ENCODE results near the gene PSMG2.

The PSMG2 gene

GRCh38 chr18:12744103-12744502 lies 41.3 kb downstream of the PSMG2 start:
- peak; percentile 95 for ATAC-seq
- TF ChIP-seq ZFP30 (CRISPR knock-in tag; IDR thresholded peaks at IDR 0.05) (no peak), ARNTL (CRISPR knock-in tag; IDR thresholded peaks at IDR 0.05; ENCODE audit: borderline replicate concordance, low read depth) (no peak), SNAI2 (CRISPR knock-in tag; IDR thresholded peaks at IDR 0.05) (no peak)

GRCh38 chr18:12745095-12745795 lies 42.4 kb downstream of the PSMG2 start:
- TF ChIP-seq TOX (CRISPR knock-in tag; IDR thresholded peaks at IDR 0.05; ENCODE audit: borderline replicate concordance) (no peak), ESRRG (CRISPR knock-in tag; IDR thresholded peaks at IDR 0.05) (no peak), ARNTL (CRISPR knock-in tag; IDR thresholded peaks at IDR 0.05; ENCODE audit: borderline replicate concordance, low read depth) (no peak), ZC3H10 (CRISPR knock-in tag; IDR thresholded peaks at IDR 0.05) (no peak), ZNF8 (CRISPR knock-in tag; IDR thresholded peaks at IDR 0.05) (no peak), ZFP30 (CRISPR knock-in tag; IDR thresholded peaks at IDR 0.05) (no peak), ZNF70 (CRISPR knock-in tag; IDR thresholded peaks at IDR 0.05) (no peak), PATZ1 (CRISPR knock-in tag; IDR thresholded peaks at IDR 0.05; ENCODE audit: borderline replicate concordance) (no peak), CSRNP3 (CRISPR knock-in tag; IDR thresholded peaks at IDR 0.05) (no peak), ZFP3 (CRISPR knock-in tag; IDR thresholded peaks at IDR 0.05) (no peak), TCF4 (CRISPR knock-in tag; IDR thresholded peaks at IDR 0.05; ENCODE audit: borderline replicate concordance) (no peak)

GRCh38 chr18:12747530-12748315 lies 44.9 kb downstream of the PSMG2 start:
- no peak for TF ChIP-seq ZNF8 (CRISPR knock-in tag; IDR thresholded peaks at IDR 0.05)
- TF ChIP-seq ISL1 (CRISPR knock-in tag; IDR thresholded peaks at IDR 0.05) = no peak
- no peak for TF ChIP-seq TCF4 (CRISPR knock-in tag; IDR thresholded peaks at IDR 0.05; ENCODE audit: borderline replicate concordance)
- no peak for TF ChIP-seq ZC3H10 (CRISPR knock-in tag; IDR thresholded peaks at IDR 0.05)
- no peak for TF ChIP-seq PATZ1 (CRISPR knock-in tag; IDR thresholded peaks at IDR 0.05; ENCODE audit: borderline replicate concordance)
- no peak for TF ChIP-seq SNAI2 (CRISPR knock-in tag; IDR thresholded peaks at IDR 0.05)
- no peak for TF ChIP-seq POU6F1 (CRISPR knock-in tag; IDR thresholded peaks at IDR 0.05; ENCODE audit: borderline replicate concordance, low read depth)
- no peak for TF ChIP-seq ZFP3 (CRISPR knock-in tag; IDR thresholded peaks at IDR 0.05)
- TF ChIP-seq CSRNP3 (CRISPR knock-in tag; IDR thresholded peaks at IDR 0.05) = no peak
- TF ChIP-seq ARNTL (CRISPR knock-in tag; IDR thresholded peaks at IDR 0.05; ENCODE audit: borderline replicate concordance, low read depth) = no peak
- TF ChIP-seq ZNF565 (CRISPR knock-in tag; conservative IDR thresholded peaks at IDR 0.05; ENCODE audit: low read depth) = no peak
- TF ChIP-seq TSHZ2 (CRISPR knock-in tag; IDR thresholded peaks at IDR 0.05) = no peak
- no peak for TF ChIP-seq ZFP30 (CRISPR knock-in tag; IDR thresholded peaks at IDR 0.05)
- TF ChIP-seq BACH2 (CRISPR knock-in tag; IDR thresholded peaks at IDR 0.05; ENCODE audit: borderline replicate concordance) = no peak
- no peak for TF ChIP-seq ESRRG (CRISPR knock-in tag; IDR thresholded peaks at IDR 0.05)
- no peak for ATAC-seq

More at GRCh38 chr18:12745095-12745795, 42.4 kb downstream of the PSMG2 start:
- ATAC-seq = no peak
